Ascending aorta (tissue), 2 donors: ENCODE measurements around the gene GNG4. TPM values are rescaled to one million over a fixed set of nuclear protein-coding genes. Genes with fewer than 3 reads are reported as not detected.

Source experiments
- DNase-seq, 2 donors: peaks; one replicate each; pipeline ENCODE4 v3.0.0-alpha.2; 2019; ENCODE audit warnings: low spot score in 2 of 2
- H3K27ac ChIP-seq, 2 donors: fragments of 200-600 bp; sonication (generic); one replicate each; pipeline ENCODE4 v1.5.1; 2016 to 2017; ENCODE audit warnings: mild to moderate bottlenecking in 1 of 2
- H3K27me3 ChIP-seq: fragments of 200-600 bp; sonication (generic); one replicate; pipeline ENCODE4 v1.5.1; 2017
- H3K36me3 ChIP-seq, 2 donors: fragments of 200-600 bp; sonication (generic); one replicate each; pipeline ENCODE4 v1.5.1; 2016
- H3K4me1 ChIP-seq, 2 donors: fragments of 200-600 bp; sonication (generic); one replicate each; pipeline ENCODE4 v1.5.1; 2016 to 2017; ENCODE audit warnings: mild to moderate bottlenecking in 1 of 2
- H3K4me3 ChIP-seq, 2 donors: fragments of 200-600 bp; sonication (generic); one replicate each; pipeline ENCODE4 v1.5.1; 2016 to 2017; ENCODE audit warnings: mild to moderate bottlenecking in 1 of 2
- H3K9me3 ChIP-seq, 2 donors: fragments of 200-600 bp; sonication (generic); one replicate each; pipeline ENCODE4 v1.5.1; 2016
- CTCF ChIP-seq, 3 experiments: fragments of 200-600 bp in 2 of 3; fragments of 450-650 bp in 1 of 3; sonication (generic) in 2 of 3; IDR thresholded peaks; one replicate each; pipeline ENCODE4 v1.5.1; 2016 to 2019; ENCODE audit warnings: antibody characterized with exemption in 3 of 3, mild to moderate bottlenecking in 1 of 3, moderate library complexity in 1 of 3
- intact Hi-C: fragments of 100-400 bp; cut with DNase I; formaldehyde crosslinking; loops from one replicate; pipeline ENCODE4 v1.15.1; 2023
- total RNA-seq: library from RNA; depleted of rRNA; stranded (reverse); fragments of >200 nt; gene quantifications from one replicate; pipeline ENCODE4 v1.1.0, GENCODE V29; 2016

The GNG4 gene
- total RNA-seq, 1 donor from 2014 or later: not detected

- no peaks in the 10 kb centered on the region for H3K9me3 ChIP-seq
- H3K27me3 ChIP-seq: no peaks in the 10 kb centered on the region
- intact Hi-C loops: no loop called here
- no peak for DNase-seq
- H3K4me3 ChIP-seq: no peak overlapping the region
- H3K4me1 ChIP-seq: no peaks in the 10 kb centered on the region
- H3K36me3 ChIP-seq: peaks cover 20 to 26% of the 10 kb centered on the region in 2 donors
- TF ChIP-seq CTCF (IDR thresholded peaks at IDR 0.05): no peak
- H3K27ac ChIP-seq: no peak overlapping the region
Observed at GRCh38 chr1:235659186-235659771, 9.7 kb upstream of the GNG4 start.

- Histone ChIP-seq H3K4me3 (no peak overlapping the region), H3K27me3 (no peaks in the 10 kb centered on the region), H3K36me3 (peaks cover 13 to 16% of the 10 kb centered on the region in 2 donors), H3K27ac (no peak overlapping the region), H3K4me1 (no peaks in the 10 kb centered on the region), H3K9me3 (no peaks in the 10 kb centered on the region)
- no peak for DNase-seq
- TF ChIP-seq CTCF (IDR thresholded peaks at IDR 0.05): no peak
- intact Hi-C loops: no loop called here
Observed at GRCh38 chr1:235657747-235658526, 8.4 kb upstream of the GNG4 start.

GRCh38 chr1:235657269-235657668 lies 7.7 kb upstream of the GNG4 start:
- Histone ChIP-seq H3K36me3 (peaks cover 6 to 11% of the 10 kb centered on the region in 2 donors), H3K4me1 (no peaks in the 10 kb centered on the region), H3K9me3 (no peaks in the 10 kb centered on the region), H3K27me3 (no peaks in the 10 kb centered on the region), H3K4me3 (no peak overlapping the region), H3K27ac (no peak overlapping the region)
- intact Hi-C loops: no loop called here
- no peak for DNase-seq
- no peak for TF ChIP-seq CTCF (IDR thresholded peaks at IDR 0.05)

GRCh38 chr1:235652364-235652763 lies 2.8 kb upstream of the GNG4 start:
- Histone ChIP-seq H3K27me3 (peaks cover 18% of the 10 kb centered on the region), H3K27ac (no peak overlapping the region), H3K4me1 (peaks cover 5% of the 10 kb centered on the region in 2 donors), H3K9me3 (no peaks in the 10 kb centered on the region), H3K36me3 (no peaks in the 10 kb centered on the region), H3K4me3 (no peak overlapping the region)
- intact Hi-C loops: no loop called here
- no peak for TF ChIP-seq CTCF (IDR thresholded peaks at IDR 0.05)
- no peak for DNase-seq

- TF ChIP-seq CTCF (IDR thresholded peaks at IDR 0.05): no peak
- peak overlapping the region in 1 of 2 donors; percentile 68 for H3K4me3 ChIP-seq
- H3K9me3 ChIP-seq: no peaks in the 10 kb centered on the region
- H3K27me3 ChIP-seq: peaks cover 18% of the 10 kb centered on the region
- H3K36me3 ChIP-seq: no peaks in the 10 kb centered on the region
- DNase-seq: no peak
- intact Hi-C loops: no loop called here
- H3K4me1 ChIP-seq: peaks cover 5% of the 10 kb centered on the region in 2 donors
- H3K27ac ChIP-seq: no peak overlapping the region
Observed at GRCh38 chr1:235651170-235651806, 1.7 kb upstream of the GNG4 start.
